ENCODE results near the gene PCNT.

GRCh38 chr21:46345861-46346260 lies 21.9 kb downstream of the PCNT start:
- TF ChIP-seq FOXM1 (IDR thresholded peaks at IDR 0.05; ENCODE audit: borderline replicate concordance), result no peak
- TF ChIP-seq ELF4 (IDR thresholded peaks at IDR 0.05), result no peak
- no peak for TF ChIP-seq BHLHE40 (IDR thresholded peaks at IDR 0.05; ENCODE audit: borderline replicate concordance)
- TF ChIP-seq SP1 (IDR thresholded peaks at IDR 0.05), result no peak
- TF ChIP-seq FOXA1 (IDR thresholded peaks at IDR 0.05), result no peak
- TF ChIP-seq SUZ12 (IDR thresholded peaks at IDR 0.05), result no peak
- no peak for TF ChIP-seq FOXK2 (IDR thresholded peaks at IDR 0.05)
- TF ChIP-seq TARDBP (IDR thresholded peaks at IDR 0.05), result no peak
- no peak for TF ChIP-seq L3MBTL2 (conservative IDR thresholded peaks at IDR 0.05)
- no peak for TF ChIP-seq HDGF (IDR thresholded peaks at IDR 0.05; ENCODE audit: borderline replicate concordance)
- no peak for TF ChIP-seq ARNT (IDR thresholded peaks at IDR 0.05)
- TF ChIP-seq CTBP1 (IDR thresholded peaks at IDR 0.05; ENCODE audit: borderline replicate concordance), result no peak
- TF ChIP-seq ZNF384 (IDR thresholded peaks at IDR 0.05), result no peak
